ENCODE results near the gene KCNF1. TPM values are rescaled to one million over a fixed set of nuclear protein-coding genes. Genes with fewer than 3 reads are reported as not detected.

Gene KCNF1
- total and polyA plus RNA-seq, 10 of the 15 experiments (the other 5 are each of a cell fraction or from before 2014, with no cell fraction given): not detected

GRCh38 chr2:10946394-10946793 is 34.7 kb downstream of the KCNF1 start (continued):
- TF ChIP-seq IRF3 (IDR thresholded peaks at IDR 0.05): no peak
- no peak for TF ChIP-seq MEF2A (IDR thresholded peaks at IDR 0.05; ENCODE audit: insufficient read depth, low read depth, low read length)
- no peak for TF ChIP-seq ZNF592 (IDR thresholded peaks at IDR 0.05)
- TF ChIP-seq IKZF1 (conservative IDR thresholded peaks at IDR 0.05): no peak
- no peak for TF ChIP-seq SREBF1 (IDR thresholded peaks at IDR 0.05; ENCODE audit: low read length)
- no peak for TF ChIP-seq RB1 (IDR thresholded peaks at IDR 0.05; ENCODE audit: borderline replicate concordance)
- TF ChIP-seq BCL3 (IDR thresholded peaks at IDR 0.05; ENCODE audit: borderline replicate concordance, insufficient read depth, low read depth, low read length, poor library complexity, severe bottlenecking): no peak
- TF ChIP-seq CBX3 (IDR thresholded peaks at IDR 0.05; ENCODE audit: borderline replicate concordance, low read depth): no peak
- TF ChIP-seq ZBTB40 (IDR thresholded peaks at IDR 0.05; ENCODE audit: borderline replicate concordance): no peak
